HepG2 (cell line): ENCODE data around the gene FMNL1. TPM values are rescaled to one million over a fixed set of nuclear protein-coding genes. Genes with fewer than 3 reads are reported as not detected.
A peak's percentile ranks its signal among the peaks of the same experiment; 100 is the strongest.

ENCODE experiments used
- HIVEP1 ChIP-seq: sonication (generic); formaldehyde crosslinking; IDR thresholded peaks from 2 replicates; pipeline ENCODE4 v1.4.0; 2020; ENCODE audit warnings: mild to moderate bottlenecking, missing genetic modification reagents
- MLLT10 ChIP-seq: sonication (generic); formaldehyde crosslinking; IDR thresholded peaks from 2 replicates; pipeline ENCODE4 v1.4.0; 2020; ENCODE audit warnings: missing genetic modification reagents
- NKX3-1 ChIP-seq: sonication (generic); formaldehyde crosslinking; IDR thresholded peaks from 2 replicates; pipeline ENCODE4 v1.5.0; 2020; ENCODE audit warnings: missing genetic modification reagents
- RELA ChIP-seq: sonication (generic); formaldehyde crosslinking; IDR thresholded peaks from 2 replicates; pipeline ENCODE4 v1.4.0; 2020; ENCODE audit warnings: missing genetic modification reagents
- SAFB2 ChIP-seq: sonication (generic); formaldehyde crosslinking; IDR thresholded peaks from 2 replicates; pipeline ENCODE4 v1.5.1; 2020; ENCODE audit warnings: missing genetic modification reagents, low read depth, mild to moderate bottlenecking, borderline replicate concordance
- SIN3B ChIP-seq: fragments of 150-350 bp; IDR thresholded peaks from 2 replicates; pipeline ENCODE4 v1.6.1; 2014; ENCODE audit warnings: low read length
- ZNF232 ChIP-seq: sonication (generic); formaldehyde crosslinking; IDR thresholded peaks from 2 replicates; pipeline ENCODE4 v1.4.0; 2020; ENCODE audit warnings: missing genetic modification reagents, borderline replicate concordance
- ZNF274 ChIP-seq: sonication (generic); formaldehyde crosslinking; IDR thresholded peaks from 2 replicates; pipeline ENCODE4 v1.5.1; 2020; ENCODE audit warnings: mild to moderate bottlenecking, missing genetic modification reagents
- ZNF367 ChIP-seq: sonication (generic); formaldehyde crosslinking; IDR thresholded peaks from 2 replicates; pipeline ENCODE4 v1.4.0; 2020; ENCODE audit warnings: missing genetic modification reagents, borderline replicate concordance
- ZNF552 ChIP-seq: sonication (generic); formaldehyde crosslinking; IDR thresholded peaks from 2 replicates; pipeline ENCODE4 v1.9.0; 2022; ENCODE audit warnings: missing genetic modification reagents, mild to moderate bottlenecking, borderline replicate concordance
- ZNF75D ChIP-seq: sonication (generic); formaldehyde crosslinking; IDR thresholded peaks from 2 replicates; pipeline ENCODE4 v1.8.1; 2023; ENCODE audit warnings: missing genetic modification reagents, mild to moderate bottlenecking, borderline replicate concordance
- polyA plus RNA-seq, 8 experiments: library from polyadenylated mRNA; depleted of rRNA in 3 of 8; stranded (reverse) in 7 of 8; unstranded in 1 of 8; fragments of >200 nt; fragmentation: Illumina TruSeq in 4 of 8; extraction: Trizol in 4 of 8; gene quantifications; 2 replicates each; pipeline versions ENCODE4 v1.2.1 to v1.2.3, GENCODE V29; 2011 to 2016; ENCODE audit warnings: low read depth in 4 of 8, missing spikeins in 1 of 8, mixed read lengths in 1 of 8; ENCODE audit not compliant: insufficient read depth in 1 of 8
- total RNA-seq, 5 experiments: library from RNA; depleted of rRNA; stranded (reverse); fragments of >200 nt; fragmentation: Illumina TruSeq; extraction: Trizol; gene quantifications; 2 replicates each; pipeline ENCODE4 v1.2.3, GENCODE V29; 2016; ENCODE audit warnings: low read depth in 1 of 5
- TF ChIP-seq, protein P1 (sequence below): sonication (generic); formaldehyde crosslinking; IDR thresholded peaks from 2 replicates; pipeline ENCODE4 v1.4.0; 2020; ENCODE audit warnings: missing genetic modification reagents
- TF ChIP-seq, protein P2 (sequence below): sonication (generic); formaldehyde crosslinking; IDR thresholded peaks from 2 replicates; pipeline ENCODE4 v1.5.1; 2020; ENCODE audit warnings: mild to moderate bottlenecking, missing genetic modification reagents, moderate library complexity
- TF ChIP-seq, protein P3 (sequence below): sonication (generic); formaldehyde crosslinking; IDR thresholded peaks from 2 replicates; pipeline ENCODE4 v1.9.0; 2021; ENCODE audit warnings: missing genetic modification reagents, borderline replicate concordance
- TF ChIP-seq, protein P4 (sequence below): sonication (generic); formaldehyde crosslinking; IDR thresholded peaks from 2 replicates; pipeline ENCODE4 v1.5.1; 2020; ENCODE audit warnings: mild to moderate bottlenecking, missing genetic modification reagents, borderline replicate concordance
- TF ChIP-seq, protein P5 (sequence below): sonication (generic); formaldehyde crosslinking; IDR thresholded peaks from 2 replicates; pipeline ENCODE4 v1.8.1; 2023; ENCODE audit warnings: mild to moderate bottlenecking, inconsistent platforms, moderate library complexity, missing genetic modification reagents, borderline replicate concordance

FMNL1 gene
- total and polyA plus RNA-seq, 2 of the 13 experiments (the other 11 are each of a cell fraction or from before 2014, with no cell fraction given) = 0.53 to 0.70 TPM

DNA sequence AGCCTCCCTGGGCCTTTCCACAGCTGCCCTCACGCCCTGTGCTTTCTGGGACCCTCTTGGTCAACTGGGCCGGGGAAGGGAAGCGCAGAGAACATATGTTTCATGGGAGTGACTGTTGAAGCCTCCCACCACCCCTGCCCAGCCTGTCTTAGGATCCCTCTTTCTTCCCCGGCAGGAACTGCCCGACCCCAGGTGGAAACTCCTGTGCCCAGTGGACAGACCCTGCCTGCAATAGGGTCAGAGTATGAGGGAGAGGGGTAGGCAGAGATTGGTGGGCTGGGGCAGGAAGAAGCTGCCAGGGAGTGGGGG is 49.5 kb upstream of the FMNL1 start (continued):
- TF ChIP-seq, protein P1, sequence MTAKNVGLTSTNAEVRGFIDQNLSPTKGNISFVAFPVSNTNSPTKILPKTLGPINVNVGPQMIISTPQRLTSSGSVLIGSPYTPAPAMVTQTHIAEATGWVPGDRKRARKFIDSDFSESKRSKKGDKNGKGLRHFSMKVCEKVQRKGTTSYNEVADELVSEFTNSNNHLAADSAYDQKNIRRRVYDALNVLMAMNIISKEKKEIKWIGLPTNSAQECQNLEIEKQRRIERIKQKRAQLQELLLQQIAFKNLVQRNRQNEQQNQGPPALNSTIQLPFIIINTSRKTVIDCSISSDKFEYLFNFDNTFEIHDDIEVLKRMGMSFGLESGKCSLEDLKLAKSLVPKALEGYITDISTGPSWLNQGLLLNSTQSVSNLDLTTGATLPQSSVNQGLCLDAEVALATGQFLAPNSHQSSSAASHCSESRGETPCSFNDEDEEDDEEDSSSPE (CRISPR knock-in tag) = no peak
- TF ChIP-seq SAFB2 (CRISPR knock-in tag) (no peak; the same call in 1 of the 2 replicates), NKX3-1 (CRISPR knock-in tag) (no peak), ZNF75D (no peak), HIVEP1 (CRISPR knock-in tag) (no peak), MLLT10 (CRISPR knock-in tag) (no peak), ZNF552 (CRISPR knock-in tag) (no peak), ZNF274 (CRISPR knock-in tag) (0 out of 2 replicates have a peak, but pooled peaks have one; percentile 19), ZNF232 (no peak), RELA (CRISPR knock-in tag) (no peak), ZNF367 (no peak), SIN3B (no peak)
- TF ChIP-seq, protein P2, sequence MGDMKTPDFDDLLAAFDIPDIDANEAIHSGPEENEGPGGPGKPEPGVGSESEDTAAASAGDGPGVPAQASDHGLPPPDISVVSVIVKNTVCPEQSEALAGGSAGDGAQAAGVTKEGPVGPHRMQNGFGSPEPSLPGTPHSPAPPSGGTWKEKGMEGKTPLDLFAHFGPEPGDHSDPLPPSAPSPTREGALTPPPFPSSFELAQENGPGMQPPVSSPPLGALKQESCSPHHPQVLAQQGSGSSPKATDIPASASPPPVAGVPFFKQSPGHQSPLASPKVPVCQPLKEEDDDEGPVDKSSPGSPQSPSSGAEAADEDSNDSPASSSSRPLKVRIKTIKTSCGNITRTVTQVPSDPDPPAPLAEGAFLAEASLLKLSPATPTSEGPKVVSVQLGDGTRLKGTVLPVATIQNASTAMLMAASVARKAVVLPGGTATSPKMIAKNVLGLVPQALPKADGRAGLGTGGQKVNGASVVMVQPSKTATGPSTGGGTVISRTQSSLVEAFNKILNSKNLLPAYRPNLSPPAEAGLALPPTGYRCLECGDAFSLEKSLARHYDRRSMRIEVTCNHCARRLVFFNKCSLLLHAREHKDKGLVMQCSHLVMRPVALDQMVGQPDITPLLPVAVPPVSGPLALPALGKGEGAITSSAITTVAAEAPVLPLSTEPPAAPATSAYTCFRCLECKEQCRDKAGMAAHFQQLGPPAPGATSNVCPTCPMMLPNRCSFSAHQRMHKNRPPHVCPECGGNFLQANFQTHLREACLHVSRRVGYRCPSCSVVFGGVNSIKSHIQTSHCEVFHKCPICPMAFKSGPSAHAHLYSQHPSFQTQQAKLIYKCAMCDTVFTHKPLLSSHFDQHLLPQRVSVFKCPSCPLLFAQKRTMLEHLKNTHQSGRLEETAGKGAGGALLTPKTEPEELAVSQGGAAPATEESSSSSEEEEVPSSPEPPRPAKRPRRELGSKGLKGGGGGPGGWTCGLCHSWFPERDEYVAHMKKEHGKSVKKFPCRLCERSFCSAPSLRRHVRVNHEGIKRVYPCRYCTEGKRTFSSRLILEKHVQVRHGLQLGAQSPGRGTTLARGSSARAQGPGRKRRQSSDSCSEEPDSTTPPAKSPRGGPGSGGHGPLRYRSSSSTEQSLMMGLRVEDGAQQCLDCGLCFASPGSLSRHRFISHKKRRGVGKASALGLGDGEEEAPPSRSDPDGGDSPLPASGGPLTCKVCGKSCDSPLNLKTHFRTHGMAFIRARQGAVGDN (CRISPR knock-in tag) = peak; percentile 23
- TF ChIP-seq, protein P3, sequence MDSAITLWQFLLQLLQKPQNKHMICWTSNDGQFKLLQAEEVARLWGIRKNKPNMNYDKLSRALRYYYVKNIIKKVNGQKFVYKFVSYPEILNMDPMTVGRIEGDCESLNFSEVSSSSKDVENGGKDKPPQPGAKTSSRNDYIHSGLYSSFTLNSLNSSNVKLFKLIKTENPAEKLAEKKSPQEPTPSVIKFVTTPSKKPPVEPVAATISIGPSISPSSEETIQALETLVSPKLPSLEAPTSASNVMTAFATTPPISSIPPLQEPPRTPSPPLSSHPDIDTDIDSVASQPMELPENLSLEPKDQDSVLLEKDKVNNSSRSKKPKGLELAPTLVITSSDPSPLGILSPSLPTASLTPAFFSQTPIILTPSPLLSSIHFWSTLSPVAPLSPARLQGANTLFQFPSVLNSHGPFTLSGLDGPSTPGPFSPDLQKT (CRISPR knock-in tag) = no peak
- TF ChIP-seq, protein P4, sequence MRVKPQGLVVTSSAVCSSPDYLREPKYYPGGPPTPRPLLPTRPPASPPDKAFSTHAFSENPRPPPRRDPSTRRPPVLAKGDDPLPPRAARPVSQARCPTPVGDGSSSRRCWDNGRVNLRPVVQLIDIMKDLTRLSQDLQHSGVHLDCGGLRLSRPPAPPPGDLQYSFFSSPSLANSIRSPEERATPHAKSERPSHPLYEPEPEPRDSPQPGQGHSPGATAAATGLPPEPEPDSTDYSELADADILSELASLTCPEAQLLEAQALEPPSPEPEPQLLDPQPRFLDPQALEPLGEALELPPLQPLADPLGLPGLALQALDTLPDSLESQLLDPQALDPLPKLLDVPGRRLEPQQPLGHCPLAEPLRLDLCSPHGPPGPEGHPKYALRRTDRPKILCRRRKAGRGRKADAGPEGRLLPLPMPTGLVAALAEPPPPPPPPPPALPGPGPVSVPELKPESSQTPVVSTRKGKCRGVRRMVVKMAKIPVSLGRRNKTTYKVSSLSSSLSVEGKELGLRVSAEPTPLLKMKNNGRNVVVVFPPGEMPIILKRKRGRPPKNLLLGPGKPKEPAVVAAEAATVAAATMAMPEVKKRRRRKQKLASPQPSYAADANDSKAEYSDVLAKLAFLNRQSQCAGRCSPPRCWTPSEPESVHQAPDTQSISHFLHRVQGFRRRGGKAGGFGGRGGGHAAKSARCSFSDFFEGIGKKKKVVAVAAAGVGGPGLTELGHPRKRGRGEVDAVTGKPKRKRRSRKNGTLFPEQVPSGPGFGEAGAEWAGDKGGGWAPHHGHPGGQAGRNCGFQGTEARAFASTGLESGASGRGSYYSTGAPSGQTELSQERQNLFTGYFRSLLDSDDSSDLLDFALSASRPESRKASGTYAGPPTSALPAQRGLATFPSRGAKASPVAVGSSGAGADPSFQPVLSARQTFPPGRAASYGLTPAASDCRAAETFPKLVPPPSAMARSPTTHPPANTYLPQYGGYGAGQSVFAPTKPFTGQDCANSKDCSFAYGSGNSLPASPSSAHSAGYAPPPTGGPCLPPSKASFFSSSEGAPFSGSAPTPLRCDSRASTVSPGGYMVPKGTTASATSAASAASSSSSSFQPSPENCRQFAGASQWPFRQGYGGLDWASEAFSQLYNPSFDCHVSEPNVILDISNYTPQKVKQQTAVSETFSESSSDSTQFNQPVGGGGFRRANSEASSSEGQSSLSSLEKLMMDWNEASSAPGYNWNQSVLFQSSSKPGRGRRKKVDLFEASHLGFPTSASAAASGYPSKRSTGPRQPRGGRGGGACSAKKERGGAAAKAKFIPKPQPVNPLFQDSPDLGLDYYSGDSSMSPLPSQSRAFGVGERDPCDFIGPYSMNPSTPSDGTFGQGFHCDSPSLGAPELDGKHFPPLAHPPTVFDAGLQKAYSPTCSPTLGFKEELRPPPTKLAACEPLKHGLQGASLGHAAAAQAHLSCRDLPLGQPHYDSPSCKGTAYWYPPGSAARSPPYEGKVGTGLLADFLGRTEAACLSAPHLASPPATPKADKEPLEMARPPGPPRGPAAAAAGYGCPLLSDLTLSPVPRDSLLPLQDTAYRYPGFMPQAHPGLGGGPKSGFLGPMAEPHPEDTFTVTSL (CRISPR knock-in tag) = peak; percentile 71; the same call in 1 of the 2 replicates
- TF ChIP-seq, protein P5, sequence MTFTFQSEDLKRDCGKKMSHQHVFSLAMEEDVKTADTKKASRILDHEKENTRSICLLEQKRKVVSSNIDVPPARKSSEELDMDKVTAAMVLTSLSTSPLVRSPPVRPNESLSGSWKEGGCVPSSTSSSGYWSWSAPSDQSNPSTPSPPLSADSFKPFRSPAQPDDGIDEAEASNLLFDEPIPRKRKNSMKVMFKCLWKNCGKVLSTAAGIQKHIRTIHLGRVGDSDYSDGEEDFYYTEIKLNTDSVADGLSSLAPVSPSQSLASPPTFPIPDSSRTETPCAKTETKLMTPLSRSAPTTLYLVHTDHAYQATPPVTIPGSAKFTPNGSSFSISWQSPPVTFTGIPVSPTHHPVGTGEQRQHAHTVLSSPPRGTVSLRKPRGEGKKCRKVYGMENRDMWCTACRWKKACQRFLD (CRISPR knock-in tag) = no peak
